Measurements from ENCODE around the gene DDT.
"Not testable (repeated sequence)": the region's sequence is repeated elsewhere in the genome, so short reads cannot be mapped to it uniquely, and the experiment has no call there.

DDT gene

GRCh38 chr22:23952794-23953405, 21.3 kb downstream of the DDT start:
- DNase-seq (ENCODE audit: low read depth in 3 of 3), result not testable (repeated sequence)

- not testable (repeated sequence) for DNase-seq (ENCODE audit: low read depth in 3 of 3)
Measured at GRCh38 chr22:23951383-23951782, 22.9 kb downstream of the DDT start.

GRCh38 chr22:23949764-23950163, 24.5 kb downstream of the DDT start:
- DNase-seq (ENCODE audit: low read depth in 3 of 3), result not testable (repeated sequence)

- not testable (repeated sequence) for DNase-seq (ENCODE audit: low read depth in 3 of 3)
Measured at GRCh38 chr22:23947391-23947790, 26.9 kb downstream of the DDT start.

- not testable (repeated sequence) for DNase-seq (ENCODE audit: low read depth in 3 of 3)
Measured at GRCh38 chr22:23940166-23940565, 34.1 kb downstream of the DDT start.

GRCh38 chr22:23939017-23939357, 35.3 kb downstream of the DDT start:
- DNase-seq (ENCODE audit: low read depth in 3 of 3), result no peak

- DNase-seq (ENCODE audit: low read depth in 3 of 3), result no peak
Measured at GRCh38 chr22:23938328-23939016, 35.8 kb downstream of the DDT start.

GRCh38 chr22:23926561-23926960, 47.7 kb downstream of the DDT start:
- DNase-seq (ENCODE audit: low read depth in 3 of 3), result no peak

GRCh38 chr22:23925020-23925606, 49.1 kb downstream of the DDT start:
- no peak for DNase-seq (ENCODE audit: low read depth in 3 of 3)

- no peak for DNase-seq (ENCODE audit: low read depth in 3 of 3)
Measured at GRCh38 chr22:23922921-23923320, 51.3 kb downstream of the DDT start.

GRCh38 chr22:23921586-23922201, 52.5 kb downstream of the DDT start:
- DNase-seq (ENCODE audit: low read depth in 3 of 3), result not testable (repeated sequence)
